ENCODE data around the gene KPNA6. TPM values are rescaled to one million over a fixed set of nuclear protein-coding genes. Genes with fewer than 3 reads are reported as not detected.
"Not testable (repeated sequence)": the region's sequence is repeated elsewhere in the genome, so short reads cannot be mapped to it uniquely, and the experiment has no call there.

The KPNA6 gene
- total and polyA plus RNA-seq, 2 of the 13 experiments (the other 11 are each of a cell fraction or from before 2014, with no cell fraction given) = 22.0 to 47.5 TPM

DNA sequence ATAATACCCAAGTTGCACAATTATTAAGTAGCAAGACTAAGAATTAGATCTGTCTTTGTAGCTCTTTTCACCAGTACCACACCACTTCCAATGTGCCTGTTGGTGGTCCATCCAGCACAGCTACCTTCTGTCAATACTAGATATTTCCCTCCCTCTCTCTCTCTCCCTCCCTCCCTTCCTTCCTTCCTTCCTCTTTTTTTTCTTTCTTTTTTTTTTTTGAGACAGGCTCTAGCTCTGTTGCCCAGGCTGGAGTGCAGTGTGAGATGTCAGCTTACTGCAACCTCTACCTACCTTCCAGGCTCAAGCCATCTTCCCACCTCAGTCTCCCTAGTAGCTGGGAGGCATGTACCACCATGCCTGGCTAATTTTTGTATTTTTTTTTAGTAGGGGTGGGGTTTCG lies 21.1 kb downstream of the KPNA6 start (continued):
- no peak for TF ChIP-seq HIVEP1 (CRISPR knock-in tag; IDR thresholded peaks at IDR 0.05)
- TF ChIP-seq, protein P1, sequence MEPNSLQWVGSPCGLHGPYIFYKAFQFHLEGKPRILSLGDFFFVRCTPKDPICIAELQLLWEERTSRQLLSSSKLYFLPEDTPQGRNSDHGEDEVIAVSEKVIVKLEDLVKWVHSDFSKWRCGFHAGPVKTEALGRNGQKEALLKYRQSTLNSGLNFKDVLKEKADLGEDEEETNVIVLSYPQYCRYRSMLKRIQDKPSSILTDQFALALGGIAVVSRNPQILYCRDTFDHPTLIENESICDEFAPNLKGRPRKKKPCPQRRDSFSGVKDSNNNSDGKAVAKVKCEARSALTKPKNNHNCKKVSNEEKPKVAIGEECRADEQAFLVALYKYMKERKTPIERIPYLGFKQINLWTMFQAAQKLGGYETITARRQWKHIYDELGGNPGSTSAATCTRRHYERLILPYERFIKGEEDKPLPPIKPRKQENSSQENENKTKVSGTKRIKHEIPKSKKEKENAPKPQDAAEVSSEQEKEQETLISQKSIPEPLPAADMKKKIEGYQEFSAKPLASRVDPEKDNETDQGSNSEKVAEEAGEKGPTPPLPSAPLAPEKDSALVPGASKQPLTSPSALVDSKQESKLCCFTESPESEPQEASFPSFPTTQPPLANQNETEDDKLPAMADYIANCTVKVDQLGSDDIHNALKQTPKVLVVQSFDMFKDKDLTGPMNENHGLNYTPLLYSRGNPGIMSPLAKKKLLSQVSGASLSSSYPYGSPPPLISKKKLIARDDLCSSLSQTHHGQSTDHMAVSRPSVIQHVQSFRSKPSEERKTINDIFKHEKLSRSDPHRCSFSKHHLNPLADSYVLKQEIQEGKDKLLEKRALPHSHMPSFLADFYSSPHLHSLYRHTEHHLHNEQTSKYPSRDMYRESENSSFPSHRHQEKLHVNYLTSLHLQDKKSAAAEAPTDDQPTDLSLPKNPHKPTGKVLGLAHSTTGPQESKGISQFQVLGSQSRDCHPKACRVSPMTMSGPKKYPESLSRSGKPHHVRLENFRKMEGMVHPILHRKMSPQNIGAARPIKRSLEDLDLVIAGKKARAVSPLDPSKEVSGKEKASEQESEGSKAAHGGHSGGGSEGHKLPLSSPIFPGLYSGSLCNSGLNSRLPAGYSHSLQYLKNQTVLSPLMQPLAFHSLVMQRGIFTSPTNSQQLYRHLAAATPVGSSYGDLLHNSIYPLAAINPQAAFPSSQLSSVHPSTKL (CRISPR knock-in tag; IDR thresholded peaks at IDR 0.05) = no peak
- TF ChIP-seq GTF2F1 (IDR thresholded peaks at IDR 0.05; ENCODE audit: low read length) = no peak
- no peak for TF ChIP-seq PHF8 (CRISPR knock-in tag; IDR thresholded peaks at IDR 0.05)
- TF ChIP-seq, protein P2, sequence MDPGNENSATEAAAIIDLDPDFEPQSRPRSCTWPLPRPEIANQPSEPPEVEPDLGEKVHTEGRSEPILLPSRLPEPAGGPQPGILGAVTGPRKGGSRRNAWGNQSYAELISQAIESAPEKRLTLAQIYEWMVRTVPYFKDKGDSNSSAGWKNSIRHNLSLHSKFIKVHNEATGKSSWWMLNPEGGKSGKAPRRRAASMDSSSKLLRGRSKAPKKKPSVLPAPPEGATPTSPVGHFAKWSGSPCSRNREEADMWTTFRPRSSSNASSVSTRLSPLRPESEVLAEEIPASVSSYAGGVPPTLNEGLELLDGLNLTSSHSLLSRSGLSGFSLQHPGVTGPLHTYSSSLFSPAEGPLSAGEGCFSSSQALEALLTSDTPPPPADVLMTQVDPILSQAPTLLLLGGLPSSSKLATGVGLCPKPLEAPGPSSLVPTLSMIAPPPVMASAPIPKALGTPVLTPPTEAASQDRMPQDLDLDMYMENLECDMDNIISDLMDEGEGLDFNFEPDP (CRISPR knock-in tag; conservative IDR thresholded peaks at IDR 0.05) = no peak

DNA sequence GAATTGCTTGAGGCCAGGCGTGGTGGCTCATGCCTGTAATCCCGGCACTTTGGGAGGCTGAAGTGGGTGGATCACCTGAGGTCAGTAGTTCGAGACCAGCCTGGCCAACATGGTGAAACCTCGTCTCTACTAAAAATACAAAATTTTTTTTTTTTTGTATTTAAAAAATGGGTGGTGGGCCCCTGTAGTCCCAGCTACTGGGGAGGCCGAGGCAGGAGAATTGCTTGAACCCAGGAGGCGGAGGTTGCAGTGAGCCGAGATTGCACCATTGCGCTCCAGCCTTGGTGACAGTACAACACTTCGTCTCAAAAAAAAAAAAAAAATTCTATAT lies 26.1 kb downstream of the KPNA6 start:
- FAIRE-seq; H3K27ac ChIP-seq (ENCODE audit: extremely low read length, insufficient read depth, low read length); POLR2A ChIA-PET; DNase-seq (ENCODE audit: low spot score); H2AFZ ChIP-seq (ENCODE audit: low read length); BruUV-seq (replicated peaks); intact Hi-C loops (cut with micrococcal nuclease; ENCODE audit: unreplicated experiment); H3K27me3 ChIP-seq (ENCODE audit: control insufficient read depth in 1 of 2, insufficient read depth in 2 of 2, low read length in 2 of 2); H3K9me3 ChIP-seq (ENCODE audit: low read length); H3K36me3 ChIP-seq (replicated peaks in 1 of 2; ENCODE audit: control insufficient read depth in 1 of 2, insufficient read depth in 2 of 2, low read length in 2 of 2); H3K9ac ChIP-seq (ENCODE audit: insufficient read depth, low read depth, low read length); H3K4me3 ChIP-seq (replicated peaks in 1 of 3; ENCODE audit: insufficient read depth in 1 of 3, low read depth in 2 of 3, low read length in 3 of 3); CTCF ChIA-PET (ENCODE audit: low intra/inter-chr PET ratio, low total read pairs); ATAC-seq; H3K4me2 ChIP-seq (ENCODE audit: low read depth, low read length); in situ Hi-C loops (cut with HindIII; ENCODE audit: extremely low pct_ligation_motif_present, low pct_unique_long_range_greater_than_20kb): not testable (repeated sequence)
- Histone ChIP-seq H3K79me2 (ENCODE audit: insufficient read depth, low read length) (peaks cover 70% of the 10 kb centered on the region), H3K4me1 (ENCODE audit: insufficient read depth, low read length) (peaks cover 11% of the 10 kb centered on the region), H4K20me1 (ENCODE audit: insufficient read depth, low read length) (peaks cover 11% of the 10 kb centered on the region; the same call in 1 of the 2 replicates)
- 97% methylated on average over 9 of the region's 9 CpGs for WGBS (ENCODE audit: low lambda C conversion rate)
